Prostate gland (tissue), 2 donors: Measurements from ENCODE around the gene SLC22A4.

ENCODE experiments used
- CTCF ChIP-seq, 4 experiments: fragments of 200-600 bp in 2 of 4; fragments of 450-650 bp in 2 of 4; sonication (generic) in 2 of 4; IDR thresholded peaks; 1 replicate in 3 of 4; 2 replicates in 1 of 4; pipeline ENCODE4 v1.5.1; 2016 to 2019; ENCODE audit warnings: antibody characterized with exemption in 4 of 4, mild to moderate bottlenecking in 2 of 4, moderate library complexity in 2 of 4
- POLR2A ChIP-seq: fragments of 450-650 bp; IDR thresholded peaks from one replicate; pipeline ENCODE4 v1.6.1; 2016; ENCODE audit warnings: antibody characterized with exemption, mild to moderate bottlenecking
- POLR2AphosphoS5 ChIP-seq: sonication (generic); formaldehyde crosslinking; IDR thresholded peaks from one replicate; pipeline ENCODE4 v1.6.1; 2017; ENCODE audit warnings: antibody characterized with exemption

- no peak for TF ChIP-seq CTCF (IDR thresholded peaks at IDR 0.05)
- TF ChIP-seq POLR2A = no peak
- TF ChIP-seq POLR2AphosphoS5 = no peak
Measured at GRCh38 chr5:132299917-132300316, 5.7 kb downstream of the SLC22A4 start.
